Uterus (tissue), 2 donors: ENCODE measurements around the gene BCDIN3D.

Source experiments
- POLR2A ChIP-seq, 2 donors: fragments of 450-650 bp; IDR thresholded peaks; one replicate each; pipeline ENCODE4 v1.6.1; 2016; ENCODE audit warnings: antibody characterized with exemption in 2 of 2, mild to moderate bottlenecking in 1 of 2, moderate library complexity in 1 of 2
- TF ChIP-seq, protein P1 (sequence below), 4 experiments: fragments of 200-600 bp in 2 of 4; fragments of 450-650 bp in 2 of 4; sonication (generic) in 2 of 4; IDR thresholded peaks; one replicate each; pipeline ENCODE4 v1.5.1; 2016 to 2019; ENCODE audit warnings: antibody characterized with exemption in 4 of 4, mild to moderate bottlenecking in 2 of 4, moderate library complexity in 1 of 4

DNA sequence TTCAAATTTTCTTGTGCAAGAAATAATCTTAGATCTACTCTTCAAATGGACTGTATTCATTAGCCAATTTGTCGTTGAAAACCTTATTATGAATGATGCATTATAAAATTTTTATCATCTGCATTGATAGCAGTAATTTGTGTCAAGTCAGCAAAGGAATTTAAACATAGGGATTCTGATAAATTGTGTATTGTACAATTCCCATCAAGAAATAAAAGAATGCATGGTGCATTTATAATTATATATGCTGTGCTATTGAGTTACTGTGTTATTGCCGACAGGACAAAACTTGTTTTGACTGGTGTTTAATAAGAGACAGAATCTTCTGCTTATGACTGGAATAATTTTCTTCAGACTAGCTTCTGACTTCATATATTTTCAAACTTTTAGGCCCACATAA, 3.1 kb upstream of the BCDIN3D start:
- TF ChIP-seq, protein P1, sequence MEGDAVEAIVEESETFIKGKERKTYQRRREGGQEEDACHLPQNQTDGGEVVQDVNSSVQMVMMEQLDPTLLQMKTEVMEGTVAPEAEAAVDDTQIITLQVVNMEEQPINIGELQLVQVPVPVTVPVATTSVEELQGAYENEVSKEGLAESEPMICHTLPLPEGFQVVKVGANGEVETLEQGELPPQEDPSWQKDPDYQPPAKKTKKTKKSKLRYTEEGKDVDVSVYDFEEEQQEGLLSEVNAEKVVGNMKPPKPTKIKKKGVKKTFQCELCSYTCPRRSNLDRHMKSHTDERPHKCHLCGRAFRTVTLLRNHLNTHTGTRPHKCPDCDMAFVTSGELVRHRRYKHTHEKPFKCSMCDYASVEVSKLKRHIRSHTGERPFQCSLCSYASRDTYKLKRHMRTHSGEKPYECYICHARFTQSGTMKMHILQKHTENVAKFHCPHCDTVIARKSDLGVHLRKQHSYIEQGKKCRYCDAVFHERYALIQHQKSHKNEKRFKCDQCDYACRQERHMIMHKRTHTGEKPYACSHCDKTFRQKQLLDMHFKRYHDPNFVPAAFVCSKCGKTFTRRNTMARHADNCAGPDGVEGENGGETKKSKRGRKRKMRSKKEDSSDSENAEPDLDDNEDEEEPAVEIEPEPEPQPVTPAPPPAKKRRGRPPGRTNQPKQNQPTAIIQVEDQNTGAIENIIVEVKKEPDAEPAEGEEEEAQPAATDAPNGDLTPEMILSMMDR (IDR thresholded peaks at IDR 0.05): no peak
- no peak for TF ChIP-seq POLR2A (IDR thresholded peaks at IDR 0.05)
